Renal pelvis (tissue), 4 donors: ENCODE results near the gene DDRGK1. TPM values are rescaled to one million over a fixed set of nuclear protein-coding genes. Genes with fewer than 3 reads are reported as not detected.
"Not testable (repeated sequence)": the region's sequence is repeated elsewhere in the genome, so short reads cannot be mapped to it uniquely, and the experiment has no call there.

Experiments used
- DNase-seq: peaks from one replicate; pipeline ENCODE4 v3.0.0-alpha.2; 2013
- polyA plus RNA-seq, 3 donors: library from polyadenylated mRNA; unstranded; fragments of 120-200 nt; gene quantifications; one replicate each; pipeline ENCODE4 v1.2.1, GENCODE V29; 2013; ENCODE audit not compliant: insufficient read length in 3 of 3

DDRGK1 gene
- polyA plus RNA-seq, 3 donors: 55.4 to 65.8 (median 60.8) TPM

DNA sequence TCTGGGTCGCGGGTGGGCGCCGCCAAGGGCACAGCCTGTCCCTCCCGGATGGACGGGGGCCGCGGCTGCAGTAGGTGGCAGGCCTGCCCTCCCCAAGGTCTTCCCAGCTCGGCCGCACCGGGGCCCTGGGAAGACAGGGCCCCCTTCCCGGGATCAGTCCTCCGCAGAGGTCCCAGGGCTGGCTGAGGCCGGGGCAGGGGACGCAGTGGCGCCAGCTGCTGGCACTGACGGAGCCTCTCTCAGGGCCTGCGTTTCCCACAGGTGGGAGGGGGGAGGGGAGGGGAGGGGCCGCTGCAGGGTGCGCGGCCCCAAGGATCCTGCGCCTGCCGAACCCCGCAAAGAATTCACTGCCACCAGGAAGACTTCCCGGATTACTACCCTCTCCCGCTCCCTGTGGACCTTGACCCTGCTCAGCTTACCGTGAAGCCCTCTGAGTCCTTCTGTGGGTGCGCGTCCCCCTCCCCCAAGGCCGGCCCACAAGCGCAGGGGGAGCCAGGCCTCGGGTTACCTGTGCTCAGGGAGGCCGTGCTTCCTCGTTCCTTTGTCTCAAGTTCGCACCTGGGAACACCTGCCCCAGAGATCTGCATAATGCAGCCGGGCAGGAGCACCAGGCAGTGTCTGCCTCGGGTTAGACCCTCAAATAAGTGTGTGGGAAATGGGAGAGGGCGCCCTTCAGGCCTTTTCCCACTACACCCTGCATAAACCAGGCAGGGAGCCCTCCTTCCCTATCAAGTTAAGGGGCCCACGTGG is 36.2 kb downstream of the DDRGK1 start:
- peak; percentile 48 for DNase-seq

DNA sequence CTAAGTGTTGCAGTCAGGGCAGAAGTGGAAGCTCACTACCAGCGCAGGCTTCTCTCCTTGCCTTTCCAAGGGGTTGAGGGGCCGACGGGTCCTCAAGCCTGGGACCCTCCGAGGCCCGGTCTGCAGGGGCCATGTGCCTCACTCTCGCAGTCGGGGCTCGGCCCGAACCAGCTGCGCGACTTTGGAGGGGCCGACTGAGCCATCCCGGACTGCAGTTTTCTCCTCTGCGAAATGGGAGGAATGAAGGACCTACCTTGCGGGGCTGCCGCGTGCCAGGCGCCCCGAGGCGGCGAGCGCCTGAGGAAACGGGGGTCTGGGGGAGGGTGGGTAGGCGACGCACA is 36.8 kb downstream of the DDRGK1 start:
- DNase-seq: no peak

DNA sequence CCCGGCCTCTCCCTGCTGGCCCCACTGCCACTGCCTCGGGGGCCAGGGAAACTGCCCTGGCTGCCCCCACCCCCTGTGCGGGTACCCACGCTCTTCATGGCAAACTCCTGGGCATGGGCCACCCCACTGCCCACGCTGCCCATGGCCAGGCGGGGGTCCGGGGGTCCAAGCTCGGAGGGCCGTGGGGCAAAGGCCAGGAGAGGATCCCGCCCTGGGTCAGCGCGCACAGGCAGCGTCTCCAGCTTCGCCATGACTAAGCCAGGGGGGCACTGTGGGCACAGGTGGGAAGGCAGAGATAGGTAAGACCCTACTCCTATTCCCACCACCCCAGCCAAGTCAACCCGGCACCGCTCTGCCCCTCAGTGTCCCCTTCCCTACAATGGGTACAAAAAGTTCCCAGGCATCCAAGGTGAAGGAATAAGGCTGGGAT is 37.6 kb downstream of the DDRGK1 start:
- DNase-seq: no peak

DNA sequence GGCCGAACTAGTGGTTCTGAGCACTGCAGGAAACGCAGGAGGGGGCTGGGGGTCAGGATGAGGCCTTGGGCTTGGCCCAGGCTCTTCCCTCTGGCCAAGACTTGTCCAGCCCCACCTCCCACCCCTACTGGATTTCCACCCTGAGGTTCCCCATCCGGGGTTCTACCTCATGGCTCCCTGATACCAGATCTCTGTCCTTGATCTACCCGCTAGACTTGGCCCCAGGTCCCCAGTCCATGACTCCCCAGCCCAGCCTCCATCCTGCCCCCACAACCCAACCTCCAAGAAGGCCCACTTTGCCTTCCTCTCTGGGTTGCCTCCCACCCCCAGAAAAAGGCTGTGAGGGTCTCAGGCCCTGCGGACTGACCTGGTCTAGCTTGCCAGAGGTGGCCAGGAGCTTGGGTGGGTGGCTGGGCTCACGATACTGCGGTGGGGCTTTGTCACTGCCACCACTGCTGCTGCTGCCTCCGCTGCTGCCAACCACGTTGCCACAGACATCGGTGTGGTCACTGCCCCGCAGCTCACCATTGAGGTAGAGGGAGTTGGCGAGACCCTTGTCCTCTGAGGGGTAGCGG is 38.1 kb downstream of the DDRGK1 start:
- no peak for DNase-seq

DNA sequence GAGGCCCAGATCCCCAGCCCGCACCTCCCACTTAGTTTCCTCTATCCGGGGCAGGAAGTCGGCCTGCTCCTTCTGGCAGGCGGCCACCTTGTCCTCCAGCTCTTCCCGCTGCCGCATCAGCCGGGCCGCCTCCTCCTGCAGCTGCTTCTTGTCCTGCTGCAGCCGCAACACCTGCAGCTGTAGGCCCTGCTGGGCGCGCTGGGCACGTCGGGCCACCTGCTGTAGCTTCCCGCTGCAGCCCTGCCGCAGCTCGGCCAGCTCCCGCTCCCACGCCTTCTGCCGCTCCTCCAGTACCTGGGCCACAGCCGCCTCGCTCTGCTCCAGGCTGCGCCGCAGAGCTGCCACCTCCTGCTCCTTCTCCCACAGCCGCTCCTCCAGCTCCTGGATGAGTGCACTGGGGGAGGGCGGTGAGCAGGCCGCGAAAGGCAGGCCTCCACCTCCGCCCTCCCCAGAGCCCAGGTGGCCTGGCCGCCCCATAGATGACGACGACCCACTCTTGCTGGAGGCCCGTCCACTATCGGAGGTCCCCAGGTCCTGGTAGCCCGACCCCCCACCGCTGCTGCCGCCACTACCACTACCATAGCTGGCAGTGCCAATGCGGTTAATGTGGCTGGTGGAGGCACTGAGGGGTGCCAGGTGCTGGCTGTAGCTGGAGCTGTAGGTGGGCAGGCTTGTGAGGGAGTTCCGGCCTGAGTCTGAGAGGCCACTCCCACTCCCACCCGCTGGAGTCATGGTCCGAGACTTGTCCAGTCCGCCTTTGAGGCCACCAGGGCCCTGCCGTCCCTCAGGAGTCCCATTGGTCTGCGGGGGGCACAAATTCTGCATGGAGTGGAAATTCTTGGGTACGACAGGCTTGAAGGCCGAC is 38.8 kb downstream of the DDRGK1 start:
- no peak for DNase-seq

DNA sequence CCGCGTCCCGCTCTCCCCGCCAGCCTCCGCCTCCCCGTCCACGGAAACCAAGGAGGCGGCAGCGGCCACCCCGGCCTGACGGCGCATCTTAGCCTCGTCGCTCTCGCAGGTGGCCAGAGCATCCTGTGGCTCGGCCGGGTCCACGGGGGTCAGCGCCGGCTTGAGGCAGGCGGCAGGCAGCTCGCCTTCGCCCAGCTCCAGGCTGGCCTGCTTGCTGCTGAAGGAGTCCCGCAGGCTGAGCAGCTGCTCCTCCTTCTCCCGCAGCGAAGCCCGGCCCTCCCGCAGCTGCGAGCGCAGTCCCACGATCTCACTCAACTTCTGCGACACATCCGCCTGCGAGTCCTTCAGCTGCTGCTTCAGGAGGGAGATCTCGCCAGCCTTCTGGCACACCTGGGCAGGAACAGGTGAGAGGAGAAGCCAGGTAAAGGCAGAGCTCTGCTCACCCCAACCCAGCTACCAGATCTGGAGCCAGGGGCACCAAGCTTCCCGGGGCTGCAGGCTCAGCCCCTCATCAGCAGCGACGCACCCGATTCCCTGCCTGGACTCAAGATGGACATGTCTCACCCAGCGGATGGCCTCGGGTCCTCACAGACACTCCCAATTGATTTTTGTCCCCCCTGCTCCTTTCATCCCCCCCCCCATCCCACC is 39.6 kb downstream of the DDRGK1 start:
- DNase-seq: no peak

DNA sequence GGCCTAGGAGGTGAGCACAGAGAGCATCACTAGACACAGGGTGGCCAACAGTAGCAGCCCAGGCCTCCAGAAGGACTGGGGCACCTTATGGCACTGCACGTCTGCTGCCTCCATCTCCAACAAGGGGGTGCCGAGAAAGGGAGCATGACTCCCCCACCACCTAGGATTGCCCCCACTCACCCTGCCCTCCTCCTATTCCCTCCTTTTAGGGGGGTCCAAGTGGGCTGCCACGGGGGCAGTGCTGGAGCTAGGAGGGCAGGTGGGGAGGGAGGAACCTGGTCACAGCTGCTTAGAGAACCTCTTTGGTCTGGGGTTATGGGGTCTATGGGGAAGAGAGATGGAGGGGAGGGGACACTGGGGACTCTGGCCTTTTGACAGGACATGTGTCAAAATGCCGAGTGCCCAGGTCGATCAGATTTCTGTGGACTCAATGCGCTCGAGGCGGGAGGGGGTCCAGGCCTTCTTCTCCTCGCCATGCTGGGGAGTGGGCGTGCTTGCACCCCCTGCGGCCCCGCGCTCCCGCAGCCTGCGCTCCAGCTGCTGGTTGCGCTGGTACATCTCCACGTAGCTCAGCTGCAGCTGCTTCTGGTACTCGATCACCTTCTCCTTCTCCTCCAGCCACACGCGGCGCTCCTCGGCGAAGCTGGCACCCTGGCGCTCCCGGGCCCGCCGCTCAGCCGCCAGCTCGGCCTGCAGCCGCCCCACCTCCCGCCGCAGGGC is 40.3 kb downstream of the DDRGK1 start:
- no peak for DNase-seq

DNA sequence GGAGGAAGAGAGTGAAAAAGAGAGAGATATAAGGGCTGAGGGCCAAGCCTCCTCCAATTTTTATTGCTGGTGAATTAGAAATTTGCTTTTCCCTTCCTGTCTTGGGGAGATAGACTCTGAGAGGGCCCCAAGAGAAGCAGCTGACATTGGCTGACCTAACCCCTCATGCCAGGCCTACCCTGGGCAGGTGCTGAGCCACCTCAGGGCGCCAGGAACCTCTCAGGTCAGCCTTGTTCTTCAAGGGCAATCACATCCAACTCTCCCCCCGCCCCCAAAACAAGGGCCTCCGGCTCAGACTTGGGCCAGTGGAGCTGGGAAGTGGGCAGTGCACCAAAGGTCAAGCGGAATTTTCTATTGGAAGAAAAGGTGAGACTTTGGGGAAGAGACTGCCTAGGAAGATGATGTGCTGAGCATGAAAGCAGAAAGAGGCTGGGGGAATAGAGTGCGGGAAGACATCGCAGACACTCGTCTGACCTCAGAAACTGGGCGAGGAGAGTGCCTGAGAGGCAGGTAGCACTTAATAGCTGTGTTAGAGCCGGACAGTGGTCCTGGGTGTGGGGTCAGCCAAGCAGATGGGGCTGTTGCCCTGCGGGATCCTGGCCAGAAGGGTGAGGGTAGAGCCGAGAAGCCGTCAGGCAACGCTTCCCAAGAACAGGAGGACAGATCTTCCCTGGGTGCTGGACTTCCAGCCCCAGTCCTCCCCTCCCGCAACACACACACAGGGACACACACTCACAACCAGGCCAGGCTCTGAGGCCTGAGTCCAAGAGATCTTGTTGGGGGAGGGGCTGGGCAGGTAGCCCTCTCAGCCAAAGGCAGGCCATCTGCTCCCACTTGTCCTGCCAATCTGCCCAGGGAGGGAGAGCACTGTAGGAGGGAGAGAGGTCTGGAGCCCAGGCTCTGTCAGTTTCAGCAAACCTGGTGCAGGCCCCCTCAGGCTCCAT is 41.1 kb downstream of the DDRGK1 start:
- no peak for DNase-seq

DNA sequence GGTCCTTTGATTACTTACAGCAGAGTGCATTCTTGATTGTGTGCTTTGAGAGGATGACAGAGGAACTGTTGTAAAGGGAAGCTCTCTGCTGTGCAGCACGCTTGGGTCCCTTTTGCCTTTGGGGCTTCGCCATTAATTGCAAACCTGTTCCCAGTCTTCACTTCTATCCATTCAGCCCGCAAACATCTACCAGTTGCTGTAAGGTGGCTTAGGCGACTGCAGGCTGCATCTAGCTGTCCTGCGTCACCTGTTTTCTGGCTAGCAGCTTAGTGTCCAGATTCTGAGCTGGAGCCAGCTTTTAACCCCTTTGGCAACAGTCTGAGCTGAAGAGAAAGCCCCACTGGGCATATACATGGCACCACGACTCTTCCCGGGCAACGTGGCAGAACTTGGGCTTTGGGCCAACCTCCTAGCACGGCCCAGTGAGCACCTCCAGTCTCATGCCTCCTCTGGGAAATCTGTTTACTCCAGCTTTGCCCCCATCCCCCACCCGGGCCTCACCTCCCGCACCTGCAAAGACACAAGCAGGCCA is 42.3 kb downstream of the DDRGK1 start:
- no peak for DNase-seq

DNA sequence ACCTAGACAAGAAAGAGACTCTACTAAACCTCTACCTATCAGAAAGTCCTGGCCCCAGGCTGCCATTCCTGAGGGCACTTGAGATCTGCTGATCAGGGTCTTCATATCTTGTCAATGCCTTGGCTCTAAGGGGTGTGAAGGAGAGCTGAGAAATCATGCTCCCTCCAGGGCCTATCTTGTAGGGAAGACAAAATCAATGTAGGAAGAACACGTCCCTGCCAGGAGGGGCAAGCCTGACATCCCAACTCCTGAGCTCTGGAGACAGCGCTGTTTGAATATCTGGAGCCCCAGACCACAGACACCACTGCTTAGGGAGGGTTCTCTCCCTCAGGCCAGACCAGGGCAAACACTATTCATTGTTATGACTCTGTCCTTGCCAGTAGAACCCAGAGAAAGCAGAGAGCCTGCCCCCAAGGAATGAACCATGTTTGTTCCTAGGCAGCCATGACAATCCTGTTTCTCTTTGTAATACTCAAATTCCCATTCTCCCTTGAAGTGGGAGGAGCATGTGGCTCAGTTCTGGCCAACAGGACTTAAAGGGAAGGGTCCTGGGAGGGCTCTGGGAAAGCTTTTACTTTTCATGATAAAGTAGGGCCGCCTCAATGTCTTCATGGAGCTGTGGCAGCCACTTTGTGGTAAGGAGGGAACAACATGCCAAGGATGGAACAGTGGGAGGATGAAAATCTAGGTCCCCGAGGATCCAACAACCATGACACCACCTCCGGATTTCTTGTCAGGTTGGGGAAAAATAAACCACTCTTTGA is 43.0 kb downstream of the DDRGK1 start:
- DNase-seq: no peak

DNA sequence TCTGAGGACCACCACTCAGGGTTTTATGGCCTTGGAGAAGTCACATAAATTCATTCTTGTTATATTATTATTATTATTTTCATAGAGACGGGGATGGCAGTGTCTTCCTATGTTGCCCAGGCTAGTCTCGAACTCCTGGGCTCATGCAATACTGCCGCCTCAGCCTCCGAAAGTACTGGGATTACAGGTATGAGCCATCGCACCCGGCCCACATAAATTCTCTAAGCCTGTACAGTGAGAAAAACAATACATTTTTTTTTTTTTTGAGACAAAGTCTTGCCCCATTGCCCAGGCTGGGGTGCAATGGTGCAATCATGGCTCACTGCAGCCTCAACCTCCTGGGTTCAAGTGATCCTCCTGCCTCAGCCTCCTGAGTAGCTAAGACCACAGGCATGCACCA is 44.1 kb downstream of the DDRGK1 start:
- DNase-seq: no peak

DNA sequence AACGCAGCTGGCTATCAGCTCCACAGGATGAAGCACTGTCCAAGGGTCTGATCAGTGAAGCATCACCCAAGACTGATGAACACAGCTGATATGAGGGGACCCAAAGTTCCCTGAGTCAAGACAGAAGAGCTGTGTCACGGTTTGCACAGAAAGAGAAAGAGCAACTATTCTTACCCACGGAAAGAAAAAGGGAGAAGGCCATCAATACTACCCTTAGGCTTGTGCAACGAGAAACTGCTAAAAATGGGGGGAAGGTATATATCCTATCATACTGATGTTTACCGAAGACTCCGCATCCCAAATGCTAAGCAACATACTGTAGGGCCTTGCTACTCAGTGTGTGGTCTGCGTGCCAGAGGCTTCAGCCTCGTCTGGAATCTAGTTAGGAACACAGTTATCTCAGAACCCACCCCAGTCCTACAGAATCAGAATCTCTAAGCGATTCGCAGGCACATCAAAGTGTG is 45.5 kb downstream of the DDRGK1 start:
- DNase-seq: no peak

DNA sequence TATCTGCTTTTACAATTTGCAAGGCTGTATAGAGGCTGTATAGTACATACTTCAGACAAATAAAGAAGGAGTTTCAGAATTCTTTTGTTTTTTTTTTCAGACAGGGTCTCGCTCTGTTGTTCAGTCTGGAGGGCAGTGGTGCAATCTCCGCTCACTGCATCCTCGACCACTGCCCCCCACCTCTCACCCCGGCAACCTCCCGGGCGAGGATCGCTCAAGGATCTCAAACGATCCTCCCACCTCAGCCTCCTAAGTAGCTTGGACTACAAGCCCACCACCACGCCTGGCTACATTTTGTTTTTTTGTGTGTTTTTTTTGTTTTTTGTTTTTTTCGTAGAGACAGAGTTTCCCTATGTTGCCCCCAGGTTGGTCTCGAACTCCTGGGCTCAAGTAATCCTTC is 46.7 kb downstream of the DDRGK1 start:
- no peak for DNase-seq

DNA sequence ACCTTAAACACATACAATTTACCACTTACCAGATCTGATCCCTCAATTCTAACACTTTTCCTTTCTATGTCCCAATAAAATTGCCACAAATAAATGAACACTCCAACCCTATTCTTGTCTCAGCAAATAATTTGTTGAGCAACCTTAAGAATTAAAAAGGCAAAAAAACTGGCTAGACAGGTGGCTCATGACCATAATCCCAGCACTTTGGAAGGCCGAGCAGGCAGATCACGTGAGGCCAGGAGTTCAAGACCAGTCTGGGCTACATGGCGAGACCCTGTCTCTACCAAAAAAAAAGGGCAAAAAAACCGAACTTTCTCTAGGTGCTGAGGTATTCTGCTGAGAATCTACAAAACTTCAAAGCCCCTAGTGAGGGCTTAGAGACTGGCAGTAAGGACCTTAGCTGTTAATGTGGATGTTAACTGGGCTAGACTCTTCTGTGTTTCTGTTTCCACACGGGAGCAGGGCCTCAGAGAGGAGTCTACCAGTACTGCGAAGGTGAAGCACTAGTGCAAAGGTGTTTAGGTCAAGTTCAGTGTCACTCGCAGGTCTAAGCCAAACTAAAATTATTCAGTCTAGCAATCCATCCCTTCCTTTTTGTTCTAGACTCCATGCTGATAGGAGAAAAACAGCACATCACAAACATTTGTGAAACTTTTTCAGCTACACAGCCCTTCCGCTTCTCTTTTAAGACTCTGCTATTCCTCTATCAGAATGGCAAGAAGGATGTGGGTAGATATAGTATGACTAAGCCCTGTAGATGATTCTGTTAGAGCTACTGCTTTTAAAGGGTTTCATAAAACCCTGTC is 47.5 kb downstream of the DDRGK1 start:
- DNase-seq: no peak

DNA sequence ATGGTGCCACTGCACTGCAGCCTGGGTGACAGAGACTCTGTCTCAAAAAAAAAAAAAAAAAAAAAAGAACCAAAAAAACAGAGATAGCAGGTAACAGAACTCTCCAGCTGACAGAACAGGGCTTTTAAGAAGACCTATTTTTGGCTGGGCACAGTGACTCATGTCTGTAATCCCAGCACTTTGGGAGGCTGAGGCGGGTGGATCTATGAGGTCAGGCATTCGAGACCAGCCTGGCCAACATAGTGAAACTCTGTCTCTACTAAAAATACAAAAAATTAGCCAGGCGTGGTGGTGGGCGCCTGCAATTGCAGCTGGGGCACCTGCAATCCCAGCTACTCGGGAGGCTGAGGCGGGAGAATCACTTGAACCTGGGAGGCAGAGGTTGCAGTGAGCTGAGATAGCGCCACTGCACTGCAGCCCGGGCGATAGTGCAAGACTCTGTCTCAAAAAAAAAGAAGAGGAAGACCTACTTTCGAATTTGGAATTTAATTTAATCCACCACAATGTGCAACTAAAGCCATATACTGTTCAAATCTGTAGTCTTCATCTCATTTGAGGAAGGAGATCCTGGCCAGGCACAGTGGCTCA is 52.3 kb downstream of the DDRGK1 start:
- DNase-seq: not testable (repeated sequence)

DNA sequence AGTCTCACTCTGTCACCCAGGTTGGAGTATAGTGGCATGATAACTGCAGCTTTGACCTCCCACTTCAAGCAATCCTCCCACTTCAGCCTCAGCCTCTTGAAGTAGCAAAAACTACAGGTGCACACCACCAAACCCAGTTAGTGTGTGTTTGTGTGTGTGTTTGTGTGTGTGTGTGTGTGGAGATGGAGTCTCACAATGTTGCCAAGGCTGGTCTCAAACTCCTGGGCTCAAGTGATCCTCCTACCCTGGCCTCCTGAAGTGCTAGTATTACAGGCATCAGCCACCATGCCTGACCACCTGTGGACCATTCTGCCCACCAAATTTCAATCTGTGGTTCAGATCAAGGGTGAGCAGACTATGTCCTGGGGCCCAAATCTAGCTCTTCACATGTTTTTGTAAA is 53.6 kb downstream of the DDRGK1 start:
- DNase-seq: no peak

DNA sequence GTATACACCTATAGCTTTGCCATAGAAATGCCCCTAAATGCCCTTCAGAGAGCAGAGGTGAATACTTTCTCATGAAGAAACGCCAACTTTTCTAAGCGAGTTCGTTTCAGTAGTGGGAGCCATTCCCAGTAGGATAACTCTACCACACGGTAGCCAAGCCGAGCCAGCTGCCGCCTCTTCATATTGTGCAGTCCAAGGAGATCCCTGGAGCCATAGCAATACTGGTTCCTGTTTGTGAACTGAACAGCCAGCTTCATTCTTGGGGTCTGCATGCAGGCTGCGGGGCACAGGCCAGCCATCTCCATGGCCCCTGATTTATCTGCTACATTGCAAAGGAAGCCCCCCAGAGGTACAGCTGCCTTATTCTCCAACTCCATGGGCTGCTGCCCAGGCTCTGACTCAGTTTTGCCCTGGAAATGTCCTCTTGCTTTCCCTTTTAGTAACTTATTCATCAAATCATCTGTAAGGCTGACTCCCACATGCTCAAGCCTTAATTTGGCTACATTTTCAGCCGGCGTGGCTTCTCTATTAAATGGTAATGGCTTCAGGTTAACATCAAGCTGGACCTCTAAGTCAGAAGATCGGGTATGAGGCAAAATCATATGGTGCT is 57.6 kb downstream of the DDRGK1 start:
- DNase-seq: no peak

DNA sequence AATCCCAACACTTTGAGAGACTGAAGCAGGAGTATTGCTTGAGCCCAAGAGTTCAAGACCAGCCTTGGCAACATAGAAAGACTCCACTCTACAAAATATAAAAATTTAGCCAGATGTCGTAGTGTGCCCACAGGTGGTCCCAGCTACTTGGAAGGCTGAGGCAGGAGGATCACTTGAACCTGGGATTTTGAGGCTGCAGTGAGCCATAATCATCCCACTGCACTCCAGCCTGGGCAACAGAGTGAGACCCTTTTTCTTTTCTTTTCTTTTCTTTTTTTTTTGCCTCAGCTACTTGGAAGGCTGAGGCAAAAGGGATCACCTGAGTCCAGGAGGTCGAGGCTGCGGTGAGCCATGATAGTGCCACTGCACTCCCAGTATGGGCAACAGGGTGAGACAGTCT is 62.7 kb downstream of the DDRGK1 start:
- DNase-seq: no peak
